CD14-positive monocyte (primary cell): Measurements from ENCODE around the gene SERPINB3. TPM values are rescaled to one million over a fixed set of nuclear protein-coding genes. Genes with fewer than 3 reads are reported as not detected.

Source experiments
- DNase-seq, 3 donors: peaks; one replicate each; pipeline ENCODE4 v3.0.0-alpha.2; 2011 to 2022
- H2AFZ ChIP-seq: 2 replicates; pipeline ENCODE4 v1.6.0; 2012; ENCODE audit warnings: mild to moderate bottlenecking, low read depth, low read length, inconsistent platforms; ENCODE audit not compliant: insufficient read depth, poor library complexity, severe bottlenecking
- H3K27ac ChIP-seq, 2 donors: 1 replicate in 1 of 2; 2 replicates in 1 of 2; pipeline ENCODE4 v1.5.1; 2012 to 2013; ENCODE audit warnings: low read length in 2 of 2, control low read depth in 1 of 2, inconsistent platforms in 1 of 2, low read depth in 1 of 2, mild to moderate bottlenecking in 1 of 2
- H3K27me3 ChIP-seq, 2 donors: one replicate each; pipeline versions ENCODE4 v1.6.0 to v1.6.1; 2011 to 2013; ENCODE audit warnings: low read length in 2 of 2; ENCODE audit not compliant: control insufficient read depth in 2 of 2, insufficient read depth in 2 of 2
- H3K36me3 ChIP-seq, 2 donors: replicated peaks in 1 of 2; 1 replicate in 1 of 2; 2 replicates in 1 of 2; pipeline versions ENCODE4 v1.5.1 to v1.6.1; 2012 to 2013; ENCODE audit warnings: low read length in 2 of 2, control low read depth in 1 of 2, inconsistent platforms in 1 of 2, mild to moderate bottlenecking in 1 of 2; ENCODE audit not compliant: insufficient read depth in 2 of 2, control insufficient read depth in 1 of 2
- H3K4me1 ChIP-seq, 2 donors: 1 replicate in 1 of 2; 2 replicates in 1 of 2; pipeline versions ENCODE4 v1.5.1 to v1.6.1; 2012 to 2013; ENCODE audit warnings: low read length in 2 of 2, control low read depth in 1 of 2, inconsistent platforms in 1 of 2, mild to moderate bottlenecking in 1 of 2, moderate library complexity in 1 of 2; ENCODE audit not compliant: insufficient read depth in 2 of 2, control insufficient read depth in 1 of 2
- H3K4me2 ChIP-seq: replicated peaks from 2 replicates; pipeline ENCODE3; 2012; ENCODE audit warnings: low read length, moderate library complexity, mild to moderate bottlenecking; ENCODE audit not compliant: poor library complexity, severe bottlenecking; ENCODE audit errors: extremely low read depth
- H3K4me3 ChIP-seq, 3 experiments: fragments of 200-600 bp in 1 of 3; sonication (generic) in 1 of 3; replicated peaks in 1 of 3; 1 replicate in 2 of 3; 2 replicates in 1 of 3; pipeline ENCODE4 v1.5.1; 2011 to 2013; ENCODE audit warnings: low read length in 3 of 3, mild to moderate bottlenecking in 3 of 3, control low read depth in 2 of 3, low read depth in 2 of 3, inconsistent platforms in 1 of 3, moderate library complexity in 1 of 3
- H3K79me2 ChIP-seq: 2 replicates; pipeline ENCODE4 v1.6.0; 2012; ENCODE audit warnings: mild to moderate bottlenecking, control low read depth, inconsistent platforms, low read length, moderate library complexity; ENCODE audit not compliant: insufficient read depth
- H3K9ac ChIP-seq: 2 replicates; pipeline ENCODE4 v1.6.0; 2017; ENCODE audit warnings: low read length, mild to moderate bottlenecking; ENCODE audit not compliant: insufficient read depth, poor library complexity, severe bottlenecking
- H3K9me3 ChIP-seq, 2 donors: replicated peaks in 1 of 2; 1 replicate in 1 of 2; 2 replicates in 1 of 2; pipeline versions ENCODE4 v1.5.1 to v1.6.1; 2012 to 2013; ENCODE audit warnings: low read length in 2 of 2, control low read depth in 1 of 2; ENCODE audit not compliant: control insufficient read depth in 1 of 2, insufficient read depth in 1 of 2
- H4K20me1 ChIP-seq: 2 replicates; pipeline ENCODE4 v1.6.0; 2012; ENCODE audit warnings: mild to moderate bottlenecking, low read length, control low read depth, moderate library complexity; ENCODE audit not compliant: insufficient read depth
- H3K27ac Mint-ChIP-seq, 7 donors: one replicate each; pipeline ENCODE4 v1.8.0; 2020; ENCODE audit warnings: mild to moderate bottlenecking in 7 of 7, mixed read lengths in 7 of 7, moderate library complexity in 6 of 7, inconsistent platforms in 2 of 7
- H3K27me3 Mint-ChIP-seq, 3 donors: one replicate each; pipeline ENCODE4 v1.8.0; 2021 to 2022; ENCODE audit warnings: low read depth in 3 of 3, mild to moderate bottlenecking in 3 of 3, mixed read lengths in 3 of 3, moderate library complexity in 3 of 3, inconsistent platforms in 1 of 3
- H3K36me3 Mint-ChIP-seq, 2 donors: one replicate each; pipeline ENCODE4 v1.8.0; 2020; ENCODE audit warnings: mixed read lengths in 2 of 2, inconsistent platforms in 1 of 2, mild to moderate bottlenecking in 1 of 2
- H3K4me1 Mint-ChIP-seq: one replicate; pipeline ENCODE4 v1.8.0; 2020; ENCODE audit warnings: mild to moderate bottlenecking, mixed read lengths
- H3K4me3 Mint-ChIP-seq, 2 donors: one replicate each; pipeline ENCODE4 v1.8.0; 2020; ENCODE audit warnings: mild to moderate bottlenecking in 2 of 2, mixed read lengths in 2 of 2, moderate library complexity in 1 of 2
- H3K9me3 Mint-ChIP-seq, 7 donors: one replicate each; pipeline ENCODE4 v1.8.0; 2020 to 2022; ENCODE audit warnings: mixed read lengths in 7 of 7, mild to moderate bottlenecking in 6 of 7, moderate library complexity in 6 of 7, inconsistent platforms in 2 of 7
- WGBS: methylation state at CpG from one replicate; pipeline ENCODE4 v1.1.5; 2013; ENCODE audit warnings: missing lambda C conversion rate; ENCODE audit not compliant: insufficient coverage; 5-methylcytosine and 5-hydroxymethylcytosine counted together
- intact Hi-C, 2 donors: fragments of 100-400 bp; cut with micrococcal nuclease; formaldehyde crosslinking; loops; one replicate each; pipeline versions ENCODE4 v1.15.0 to v1.15.1; 2023
- polyA plus RNA-seq, 3 donors: library from polyadenylated mRNA; depleted of rRNA in 1 of 3; unstranded in 2 of 3; stranded (reverse) in 1 of 3; fragments of 300-500 nt in 2 of 3; fragments of >200 nt in 1 of 3; fragmentation: Illumina TruSeq in 2 of 3; gene quantifications; 1 replicate in 2 of 3; 2 replicates in 1 of 3; pipeline ENCODE4 v1.2.3, GENCODE V29; 2012 to 2021
- TF ChIP-seq, protein P1 (sequence below): fragments of 200-600 bp; IDR thresholded peaks from one replicate; pipeline ENCODE4 v1.8.0; 2022; ENCODE audit warnings: antibody characterized with exemption, mild to moderate bottlenecking

The SERPINB3 gene
- polyA plus RNA-seq, 3 donors = not detected

- H3K4me1 Mint-ChIP-seq = no peaks in the 10 kb centered on the region
- no peak overlapping the region for H2AFZ ChIP-seq
- no peak overlapping the region for H3K4me2 ChIP-seq
- no peaks in the 10 kb centered on the region for H3K36me3 Mint-ChIP-seq
- no peaks in the 10 kb centered on the region for H3K36me3 ChIP-seq
- intact Hi-C loops = no loop called here
- H3K4me3 ChIP-seq = no peak overlapping the region
- no peaks in the 10 kb centered on the region for H4K20me1 ChIP-seq
- H3K27ac ChIP-seq = no peak overlapping the region
- peaks cover 0 to 4% (median 0%) of the 10 kb centered on the region in 3 donors for H3K27me3 Mint-ChIP-seq
- no peak overlapping the region for H3K27ac Mint-ChIP-seq
- no peak overlapping the region for H3K4me3 Mint-ChIP-seq
- H3K9me3 Mint-ChIP-seq = peaks cover 1 to 12% (median 7%) of the 10 kb centered on the region in 7 donors
- DNase-seq = no peak
- WGBS = no CpG with 5 or more reads among the region's 2 CpGs
- no peaks in the 10 kb centered on the region for H3K79me2 ChIP-seq
- no peaks in the 10 kb centered on the region for H3K4me1 ChIP-seq
- no peak overlapping the region for H3K9ac ChIP-seq
- TF ChIP-seq, protein P1, sequence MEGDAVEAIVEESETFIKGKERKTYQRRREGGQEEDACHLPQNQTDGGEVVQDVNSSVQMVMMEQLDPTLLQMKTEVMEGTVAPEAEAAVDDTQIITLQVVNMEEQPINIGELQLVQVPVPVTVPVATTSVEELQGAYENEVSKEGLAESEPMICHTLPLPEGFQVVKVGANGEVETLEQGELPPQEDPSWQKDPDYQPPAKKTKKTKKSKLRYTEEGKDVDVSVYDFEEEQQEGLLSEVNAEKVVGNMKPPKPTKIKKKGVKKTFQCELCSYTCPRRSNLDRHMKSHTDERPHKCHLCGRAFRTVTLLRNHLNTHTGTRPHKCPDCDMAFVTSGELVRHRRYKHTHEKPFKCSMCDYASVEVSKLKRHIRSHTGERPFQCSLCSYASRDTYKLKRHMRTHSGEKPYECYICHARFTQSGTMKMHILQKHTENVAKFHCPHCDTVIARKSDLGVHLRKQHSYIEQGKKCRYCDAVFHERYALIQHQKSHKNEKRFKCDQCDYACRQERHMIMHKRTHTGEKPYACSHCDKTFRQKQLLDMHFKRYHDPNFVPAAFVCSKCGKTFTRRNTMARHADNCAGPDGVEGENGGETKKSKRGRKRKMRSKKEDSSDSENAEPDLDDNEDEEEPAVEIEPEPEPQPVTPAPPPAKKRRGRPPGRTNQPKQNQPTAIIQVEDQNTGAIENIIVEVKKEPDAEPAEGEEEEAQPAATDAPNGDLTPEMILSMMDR = no peak
- H3K27me3 ChIP-seq = no peaks in the 10 kb centered on the region
- peaks cover 3 to 6% of the 10 kb centered on the region in 2 donors for H3K9me3 ChIP-seq
Observed at GRCh38 chr18:63617915-63618234, 43.8 kb downstream of the SERPINB3 start.

DNA sequence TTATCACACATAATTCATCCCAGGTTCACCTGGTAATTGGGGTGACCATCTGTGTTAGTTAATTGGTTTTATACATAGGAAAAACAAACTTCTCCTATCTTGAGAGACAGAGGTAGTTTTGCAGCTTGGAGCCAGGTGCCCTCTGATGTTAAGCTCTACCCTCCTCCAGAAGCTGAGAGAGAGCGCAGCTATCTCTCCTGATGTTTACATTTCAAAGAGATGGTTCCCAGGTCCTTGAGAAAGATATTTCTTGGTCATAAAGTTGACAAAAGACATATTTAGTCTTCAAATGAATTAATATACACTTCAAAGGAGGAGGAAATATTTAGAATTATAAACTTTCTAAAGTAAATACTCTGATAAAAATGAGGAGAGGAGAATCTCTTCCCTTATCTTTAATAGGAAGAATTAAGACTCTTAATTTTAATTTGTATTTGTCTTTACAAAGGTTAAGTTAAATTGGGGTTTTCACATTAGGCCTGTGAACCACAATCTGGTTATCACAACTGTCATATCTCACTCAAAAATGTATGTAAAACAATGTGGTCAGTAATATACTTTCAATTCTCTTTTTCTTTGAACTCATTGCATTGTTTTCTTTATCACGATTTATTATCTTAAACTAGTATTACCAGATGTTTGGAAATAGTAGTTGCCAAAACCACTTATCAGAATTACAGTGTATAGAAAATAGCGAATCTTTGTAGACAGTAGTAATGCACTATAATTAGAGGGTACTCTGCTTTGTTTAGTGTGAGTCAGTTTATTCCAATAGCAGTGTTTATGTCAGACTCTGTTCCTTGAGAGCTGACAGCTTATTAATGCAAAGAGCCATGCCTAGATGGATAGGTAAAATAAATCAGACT lies 44.4 kb downstream of the SERPINB3 start:
- intact Hi-C loops = no loop called here
- Histone ChIP-seq H4K20me1 (no peaks in the 10 kb centered on the region), H2AFZ (no peak overlapping the region), H3K27ac (no peak overlapping the region), H3K36me3 (no peaks in the 10 kb centered on the region), H3K79me2 (no peaks in the 10 kb centered on the region), H3K4me3 (no peak overlapping the region), H3K9ac (no peak overlapping the region), H3K4me2 (no peak overlapping the region), H3K4me1 (no peaks in the 10 kb centered on the region), H3K9me3 (peaks cover 3 to 6% of the 10 kb centered on the region in 2 donors), H3K27me3 (no peaks in the 10 kb centered on the region)
- Mint-ChIP-seq H3K27me3 (peaks cover 0 to 4% (median 1%) of the 10 kb centered on the region in 3 donors), H3K4me1 (no peaks in the 10 kb centered on the region), H3K9me3 (peaks cover 1 to 12% (median 7%) of the 10 kb centered on the region in 7 donors), H3K36me3 (no peaks in the 10 kb centered on the region), H3K27ac (no peak overlapping the region), H3K4me3 (no peak overlapping the region)
- no peak for DNase-seq
- WGBS = no CpG with 5 or more reads among the region's 3 CpGs
- TF ChIP-seq, protein P1 = no peak
